Endothelial cell of umbilical vein (primary cell): ENCODE measurements around the gene CEACAM1. TPM values are rescaled to one million over a fixed set of nuclear protein-coding genes. Genes with fewer than 3 reads are reported as not detected.
"Not testable (repeated sequence)": the region's sequence is repeated elsewhere in the genome, so short reads cannot be mapped to it uniquely, and the experiment has no call there.

ENCODE experiments used
- BruUV-seq: library from RNA; stranded (reverse); fragments of 400-500 nt; replicated peaks from 2 replicates; lab custom pipeline; 2021; lab: Mats Ljungman, UMichigan
- CTCF ChIA-PET: fragments of 300-600, 350-600 bp; sonication (Branson Sonifier 250); formaldehyde crosslinking; loops from one replicate; lab custom pipeline; 2021; ENCODE audit warnings: antibody characterized with exemption, inconsistent platforms; lab: Charles Lee
- POLR2A ChIA-PET: fragments of 300-600, 350-600 bp; sonication (Branson Sonifier 250); formaldehyde crosslinking; loops from one replicate; lab custom pipeline; 2021; ENCODE audit warnings: antibody characterized with exemption, inconsistent platforms; lab: Charles Lee
- DNase-seq: peaks from one replicate; pipeline ENCODE4 v3.0.0-alpha.2; 2011; ENCODE audit warnings: low read depth, low spot score
- FAIRE-seq: peaks from 2 replicates; lab custom pipeline; 2011; peaks lifted over from hg19 to GRCh38; lab: Jason Lieb, UNC
- H2AFZ ChIP-seq: 2 replicates; pipeline ENCODE4 v1.6.0; 2012; ENCODE audit warnings: low read depth, low read length, control low read depth, inconsistent platforms
- H3K27ac ChIP-seq: 2 replicates; pipeline ENCODE4 v1.5.1; 2011; ENCODE audit warnings: low read depth, mild to moderate bottlenecking, control low read depth, low read length, moderate library complexity; ENCODE audit not compliant: insufficient read depth
- H3K27me3 ChIP-seq, 2 experiments: 2 replicates each; pipeline versions ENCODE4 v1.6.0 to v1.6.1; 2011; ENCODE audit warnings: low read length in 2 of 2, mixed read lengths in 1 of 2; ENCODE audit not compliant: control insufficient read depth in 2 of 2, insufficient read depth in 2 of 2
- H3K36me3 ChIP-seq, 2 experiments: 2 replicates in 1 of 2; 3 replicates in 1 of 2; pipeline ENCODE4 v1.5.1; 2011; ENCODE audit warnings: low read length in 2 of 2, mild to moderate bottlenecking in 1 of 2, moderate library complexity in 1 of 2; ENCODE audit not compliant: control insufficient read depth in 2 of 2, insufficient read depth in 2 of 2; ENCODE audit errors: extremely low read depth in 1 of 2
- H3K4me1 ChIP-seq: 3 replicates; pipeline ENCODE4 v1.5.1; 2011; ENCODE audit warnings: mild to moderate bottlenecking, low read length; ENCODE audit not compliant: control insufficient read depth, insufficient read depth; ENCODE audit errors: extremely low read depth
- H3K4me2 ChIP-seq: 2 replicates; pipeline ENCODE4 v1.6.1; 2011; ENCODE audit warnings: low read length, control low read depth, mixed read lengths; ENCODE audit not compliant: insufficient read depth
- H3K4me3 ChIP-seq, 3 experiments: fragments of 200-600 bp in 1 of 3; sonication (generic), shearing (Covaris generic) in 1 of 3; replicated peaks in 1 of 3; 2 replicates each; pipeline ENCODE4 v1.5.1; 2011 to 2016; ENCODE audit warnings: control low read depth in 3 of 3, low read length in 3 of 3, mild to moderate bottlenecking in 2 of 3, inconsistent platforms in 1 of 3, low read depth in 1 of 3, moderate library complexity in 1 of 3; ENCODE audit not compliant: insufficient read depth in 1 of 3
- H3K79me2 ChIP-seq: 2 replicates; pipeline ENCODE4 v1.6.0; 2012; ENCODE audit warnings: low read length, inconsistent platforms; ENCODE audit not compliant: control insufficient read depth, insufficient read depth
- H3K9ac ChIP-seq: replicated peaks from 2 replicates; pipeline ENCODE3; 2011; ENCODE audit warnings: low read length, control low read depth; ENCODE audit not compliant: insufficient read depth; ENCODE audit errors: extremely low read depth
- H3K9me1 ChIP-seq: replicated peaks from 3 replicates; pipeline ENCODE4 v1.6.0; 2011; ENCODE audit warnings: mild to moderate bottlenecking, low read length; ENCODE audit not compliant: control insufficient read depth, insufficient read depth; ENCODE audit errors: extremely low read depth
- H3K9me3 ChIP-seq: replicated peaks from 2 replicates; pipeline ENCODE4 v1.5.1; 2012; ENCODE audit warnings: low read length, inconsistent platforms; ENCODE audit not compliant: control insufficient read depth, insufficient read depth
- H4K20me1 ChIP-seq: replicated peaks from 2 replicates; pipeline ENCODE3; 2011; ENCODE audit warnings: mild to moderate bottlenecking, low read length; ENCODE audit not compliant: control insufficient read depth, insufficient read depth; ENCODE audit errors: extremely low read depth
- EZH2 ChIP-seq: IDR thresholded peaks from 2 replicates; pipeline ENCODE4 v1.6.1; 2012; ENCODE audit warnings: borderline replicate concordance, low read depth, mild to moderate bottlenecking, moderate library complexity, low read length, inconsistent platforms; ENCODE audit not compliant: severe bottlenecking
- FOS ChIP-seq: IDR thresholded peaks from 2 replicates; pipeline ENCODE4 v1.6.1; 2011; ENCODE audit warnings: mild to moderate bottlenecking, low read length, moderate library complexity, borderline replicate concordance; ENCODE audit not compliant: insufficient read depth
- GATA2 ChIP-seq: IDR thresholded peaks from 2 replicates; pipeline ENCODE4 v1.7.0; 2011; ENCODE audit warnings: low read depth, mild to moderate bottlenecking, moderate library complexity, mixed read lengths, low read length; ENCODE audit not compliant: insufficient read length, insufficient read depth
- dilution Hi-C: fragments of 300-500 bp; cut with MboI; formaldehyde crosslinking; loops from one replicate; pipeline ENCODE4 v1.15.0; 2019; ENCODE audit warnings: low sequenced_read_pairs; ENCODE audit not compliant: extremely low pct_ligation_motif_present
- intact Hi-C: fragments of 100-400 bp; cut with micrococcal nuclease; formaldehyde crosslinking; loops from one replicate; pipeline ENCODE4 v1.10.0; 2022
- polyA plus RNA-seq, 4 experiments: library from polyadenylated mRNA; depleted of rRNA in 3 of 4; stranded (reverse) in 3 of 4; unstranded in 1 of 4; fragments of >200 nt; gene quantifications; 2 replicates each; pipeline versions ENCODE4 v1.2.1 to v1.2.3, GENCODE V29; 2011 to 2012; ENCODE audit warnings: missing spikeins in 1 of 4
- total RNA-seq: library from RNA; stranded (reverse); gene quantifications from 2 replicates; pipeline ENCODE4 v1.2.3, GENCODE V29; 2021

The CEACAM1 gene
- total and polyA plus RNA-seq, 2 donors (not counting 3 experiments of a cell fraction or from before 2014, with no cell fraction given), result 3.5 to 3.6 TPM

- no peak for DNase-seq
- Histone ChIP-seq H3K36me3 (no peaks in the 10 kb centered on the region), H3K4me3 (no peak overlapping the region), H3K9ac (no peak overlapping the region), H4K20me1 (no peaks in the 10 kb centered on the region), H3K4me2 (no peak overlapping the region), H3K79me2 (no peaks in the 10 kb centered on the region), H3K9me3 (no peaks in the 10 kb centered on the region), H3K27ac (no peak overlapping the region), H3K4me1 (no peaks in the 10 kb centered on the region), H3K27me3 (peaks cover 0 to 3% of the 10 kb centered on the region in 2 experiments), H2AFZ (no peak overlapping the region), H3K9me1 (no peaks in the 10 kb centered on the region)
- FAIRE-seq, result no peak
- dilution Hi-C loops, result no loop called here
- intact Hi-C loops, result no loop called here
- TF ChIP-seq EZH2, result no peak
- TF ChIP-seq FOS, result no peak
- no peak for TF ChIP-seq GATA2
- CTCF ChIA-PET, result interaction anchor here (0.8 to 1.3 kb wide), 4 partner anchors 10 to 31 kb away, joined by 3 to 4 read pairs (median 3); no protein-coding TSS in a partner anchor
- no TSS peak for BruUV-seq
- POLR2A ChIA-PET, result no interaction called here
Observed at GRCh38 chr19:42461700-42462324, 66.5 kb downstream of the CEACAM1 start.

- H3K79me2 ChIP-seq, H3K9me1 ChIP-seq, FAIRE-seq, intact Hi-C loops, POLR2A ChIA-PET, DNase-seq, H3K4me3 ChIP-seq, dilution Hi-C loops, H3K9me3 ChIP-seq, H3K9ac ChIP-seq, H3K4me1 ChIP-seq, H3K4me2 ChIP-seq, H4K20me1 ChIP-seq, BruUV-seq, H3K27me3 ChIP-seq, H2AFZ ChIP-seq, H3K27ac ChIP-seq, H3K36me3 ChIP-seq: not testable (repeated sequence)
- CTCF ChIA-PET, result interaction anchor here (0.8 to 1.3 kb wide), 2 partner anchors 11 to 23 kb away, joined by 3 to 4 read pairs; no protein-coding TSS in a partner anchor
Observed at GRCh38 chr19:42461231-42461630, 67.0 kb downstream of the CEACAM1 start.
